ENCODE results near the gene SPRR2B.
"Not testable (repeated sequence)": the region's sequence is repeated elsewhere in the genome, so short reads cannot be mapped to it uniquely, and the experiment has no call there.

SPRR2B gene

DNA sequence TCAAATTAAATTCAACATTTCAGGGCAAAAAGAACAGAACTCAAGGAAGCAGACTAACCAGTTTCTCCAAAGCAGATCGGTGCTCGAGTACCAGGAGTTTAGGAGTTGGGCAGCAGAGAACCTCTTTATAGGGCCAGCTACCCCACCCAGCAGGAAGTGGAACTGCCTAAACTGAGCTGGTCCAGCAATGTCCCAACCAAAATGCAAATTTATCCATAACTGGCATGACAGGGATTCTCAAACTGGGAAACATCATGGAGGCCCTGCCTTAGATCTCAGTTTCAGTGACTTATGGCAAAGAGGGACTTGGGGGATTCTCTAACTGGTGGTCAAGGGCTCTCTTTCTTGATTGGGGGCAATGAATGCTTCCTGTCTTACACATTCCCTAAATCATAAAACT is at the start of gene SPRR2B:
TSS of gene SPRR2B (minus strand) at position 101 of the 400 bp plus-strand sequence. CDS start 772 bp downstream, outside the sequence.
- no peak for DNase-seq

DNA sequence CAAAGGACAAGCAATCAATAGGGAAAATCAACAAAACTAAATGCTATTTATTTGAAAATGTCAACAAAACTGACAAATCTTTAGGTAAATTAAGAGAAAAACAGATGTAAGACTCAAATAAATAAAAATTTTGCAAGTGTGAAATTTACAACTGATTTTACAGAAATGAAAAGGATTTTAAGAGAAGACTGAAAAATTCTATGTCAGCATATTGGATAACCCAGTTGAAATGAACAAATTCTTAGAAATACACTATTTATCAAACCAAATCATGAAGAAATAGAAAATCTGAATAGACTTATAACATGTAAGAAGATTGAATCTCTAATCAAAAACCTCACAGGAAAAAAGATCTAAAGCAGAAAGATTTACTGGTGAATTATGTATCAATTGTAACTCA is 49.5 kb upstream of the SPRR2B start:
- DNase-seq, result no peak

DNA sequence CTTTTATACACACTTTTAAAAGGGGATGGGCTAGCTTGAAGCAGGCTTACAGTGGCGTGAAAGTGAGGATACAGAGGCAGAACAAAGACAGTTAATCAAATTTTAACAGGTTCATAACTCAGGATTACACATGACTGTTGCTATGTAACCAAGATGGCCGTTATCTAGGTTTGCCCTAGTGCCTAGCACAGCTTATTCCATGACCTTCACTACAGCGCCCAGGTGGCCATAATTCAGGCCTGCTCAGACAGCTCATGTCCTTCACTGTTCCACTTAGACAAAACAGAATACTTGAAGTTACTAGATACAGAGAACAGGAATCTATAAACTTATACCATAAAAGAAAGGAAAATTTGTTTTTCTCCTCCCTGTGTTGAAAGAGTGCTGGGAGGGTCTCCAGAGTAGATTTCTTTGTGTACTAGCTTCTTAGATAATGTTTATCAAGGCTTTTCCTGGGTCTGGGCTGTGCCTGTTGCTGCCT is 48.1 kb upstream of the SPRR2B start:
- DNase-seq, result no peak

DNA sequence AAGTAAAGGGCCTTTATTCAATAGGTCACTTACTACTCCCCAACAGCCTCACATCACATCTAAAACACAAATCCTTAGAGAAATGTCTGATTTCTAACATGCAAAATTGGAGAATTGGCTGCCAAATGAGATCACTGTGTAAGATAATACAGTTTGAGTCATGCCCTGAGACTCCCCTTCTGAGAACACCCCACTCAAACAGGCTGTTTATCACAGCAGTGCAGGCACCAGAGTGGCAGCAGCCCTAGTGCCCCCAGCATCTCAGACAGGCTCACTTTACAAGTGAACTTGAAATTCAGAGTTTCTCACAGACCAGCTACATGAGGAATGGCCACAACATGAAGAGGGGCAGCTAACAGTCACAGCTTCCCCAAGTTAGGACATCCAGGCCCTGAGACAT is 43.9 kb upstream of the SPRR2B start:
- not testable (repeated sequence) for DNase-seq

DNA sequence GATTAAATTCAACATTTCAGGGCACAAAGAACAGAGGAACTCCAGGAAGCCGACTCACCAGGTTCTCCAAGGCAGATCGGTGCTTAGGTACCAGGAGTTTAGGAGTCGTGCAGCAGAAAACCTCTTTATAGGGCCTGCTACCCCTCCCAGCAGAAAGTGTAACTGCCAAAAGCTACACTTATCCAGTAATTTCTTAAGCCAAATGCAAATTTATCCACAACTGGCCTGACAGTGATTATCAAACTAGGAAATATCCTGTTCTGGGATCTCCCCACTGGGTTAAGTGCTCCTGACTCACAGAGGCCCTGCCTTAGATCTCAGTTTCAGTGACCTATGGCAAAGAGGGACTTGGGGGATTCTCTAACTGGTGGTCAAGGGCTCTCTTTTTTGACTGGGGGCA is 42.0 kb upstream of the SPRR2B start, which contains the start of gene SPRR2F:
TSS of gene SPRR2F (minus strand) at position 101 of the 400 bp plus-strand sequence. CDS start 783 bp downstream, outside the sequence.
- DNase-seq, result no peak

DNA sequence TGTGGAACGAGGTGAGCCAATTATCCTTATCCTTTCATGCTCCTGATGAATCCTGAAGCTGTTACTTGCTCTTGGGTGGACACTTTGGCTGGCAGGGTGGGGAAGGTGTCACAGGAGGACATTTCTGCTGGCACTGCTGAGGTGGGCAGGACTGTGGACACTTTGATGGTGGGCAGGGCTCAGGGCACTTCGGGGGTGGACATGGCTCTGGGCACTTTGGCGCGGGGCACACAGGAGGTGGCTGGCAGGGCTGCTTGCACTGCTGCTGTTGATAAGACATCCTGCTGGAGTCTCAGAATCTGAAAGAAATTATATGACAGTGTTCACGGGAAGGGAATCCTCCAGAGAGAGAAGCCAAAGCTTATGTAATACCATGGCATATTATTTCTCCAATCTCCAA is 41.0 kb upstream of the SPRR2B start:
- DNase-seq, result not testable (repeated sequence)

DNA sequence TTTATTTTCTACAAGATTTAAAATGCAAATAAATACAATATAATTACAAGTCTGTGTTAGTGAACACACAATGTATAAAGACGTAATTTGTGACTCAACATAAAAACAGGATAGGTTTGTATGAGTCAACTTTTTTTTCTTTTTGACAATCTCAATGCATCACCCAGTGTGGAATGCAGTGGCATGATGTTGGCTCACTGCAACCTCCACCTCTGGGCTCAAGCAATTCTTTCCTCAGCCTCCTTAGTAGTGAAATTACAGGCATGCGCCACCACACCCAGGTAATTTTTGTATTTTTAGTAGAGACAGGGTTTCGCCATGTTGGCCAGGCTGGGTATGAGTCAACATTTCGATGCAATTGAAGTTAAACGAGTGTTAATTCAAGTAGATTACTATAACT is 28.8 kb upstream of the SPRR2B start:
- no peak for DNase-seq

DNA sequence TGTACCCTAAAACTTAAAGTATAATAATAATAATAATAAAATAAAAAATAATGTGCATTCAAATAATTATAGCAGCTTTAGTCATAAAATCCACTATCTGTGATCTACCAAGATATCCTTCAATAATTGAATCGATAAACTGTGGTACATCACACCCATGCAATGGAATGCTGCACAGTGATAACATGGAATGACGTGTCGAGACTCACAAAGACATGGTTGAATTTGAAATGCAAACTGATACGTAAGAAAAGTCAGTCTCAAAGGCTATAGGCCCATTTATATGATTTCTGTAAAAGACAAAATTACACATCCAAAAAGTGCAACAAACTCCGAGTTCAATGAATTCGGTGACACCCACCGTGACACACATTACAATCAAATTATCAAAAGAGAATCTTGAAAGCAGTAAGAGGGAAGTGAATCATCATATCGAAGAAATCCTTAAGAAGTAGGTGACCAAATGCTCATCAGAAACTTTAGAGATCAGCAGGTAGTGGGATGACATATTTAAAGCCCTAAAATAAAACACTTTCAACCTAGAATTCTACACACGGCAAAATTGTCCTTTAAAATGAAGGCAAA is 28.1 kb upstream of the SPRR2B start:
- DNase-seq, result no peak

DNA sequence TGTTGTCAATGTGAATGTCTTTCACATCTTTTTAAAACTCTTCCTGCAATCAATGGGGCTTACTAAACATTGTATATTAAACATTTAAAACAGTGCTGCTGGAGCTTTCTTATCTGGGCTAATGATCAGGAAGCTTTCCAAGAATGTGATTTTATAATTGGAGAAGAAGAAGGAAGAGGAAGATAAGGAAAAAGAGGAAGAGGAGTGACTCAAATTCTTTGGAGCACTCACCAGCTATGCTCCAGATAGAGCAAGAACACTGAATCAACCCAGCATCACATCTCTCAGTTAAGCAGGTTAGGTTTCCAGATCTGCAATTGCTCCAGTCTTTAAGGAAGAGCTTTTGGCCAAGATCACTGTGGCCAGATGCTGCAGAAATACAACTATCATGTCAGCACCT is 24.4 kb upstream of the SPRR2B start:
- no peak for DNase-seq

DNA sequence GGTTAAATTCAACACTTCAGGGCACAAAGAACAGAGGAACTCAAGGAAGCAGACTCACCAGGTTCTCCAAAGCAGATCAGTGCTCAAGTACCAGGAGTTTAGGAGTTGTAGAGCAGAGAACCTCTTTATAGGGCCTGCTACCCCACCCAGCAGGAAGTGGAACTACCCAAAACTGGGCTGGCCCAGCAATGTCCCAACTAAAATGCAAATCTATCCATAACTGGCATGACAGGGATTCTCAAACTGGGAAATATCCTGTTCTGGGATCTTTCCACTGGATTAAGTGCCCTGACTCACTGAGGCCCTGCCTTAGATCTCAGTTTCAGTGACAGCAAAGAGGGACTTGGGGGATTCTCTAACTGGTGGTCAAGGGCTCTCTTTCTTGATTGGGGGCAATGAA is 23.0 kb upstream of the SPRR2B start, which contains the start of gene SPRR2E:
TSS of gene SPRR2E (minus strand) at position 101 of the 400 bp plus-strand sequence. CDS start 775 bp downstream, outside the sequence.
- no peak for DNase-seq

DNA sequence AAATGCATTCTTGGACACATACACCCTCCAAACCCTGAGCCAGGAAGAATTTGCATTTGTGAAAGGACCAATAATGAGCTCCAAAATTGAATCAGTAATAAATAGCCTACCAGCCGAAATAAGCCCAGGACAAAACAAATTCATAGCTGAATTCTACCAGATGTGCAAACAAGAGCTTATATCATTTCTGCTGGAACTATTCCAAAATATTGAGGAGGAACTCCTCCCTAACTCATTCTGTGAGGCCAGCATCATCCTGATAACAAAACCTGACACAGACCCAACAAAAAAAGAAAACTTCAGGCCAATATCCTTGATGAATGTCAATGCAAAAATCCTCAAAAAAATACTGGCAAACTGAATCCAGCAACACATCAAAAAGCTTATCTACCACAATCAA is 16.2 kb upstream of the SPRR2B start:
- DNase-seq, result no peak

DNA sequence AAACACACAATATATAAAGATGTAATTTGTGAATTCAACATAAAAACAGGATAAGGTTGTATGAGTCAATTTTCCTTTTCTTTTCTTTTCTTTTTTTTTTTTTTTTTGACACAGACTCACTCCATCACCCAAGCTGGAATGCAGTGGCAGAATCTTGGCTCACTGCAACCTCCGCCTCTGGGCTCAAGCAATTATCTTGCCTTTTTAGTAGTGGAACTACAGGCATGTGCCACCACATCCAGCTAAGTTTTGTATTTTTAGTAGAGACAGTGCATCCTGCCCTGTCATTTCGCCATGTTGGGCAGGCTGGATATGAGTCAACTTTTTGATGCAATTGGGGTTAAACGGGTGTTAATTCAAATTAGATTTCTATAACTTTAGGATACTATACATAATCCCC is 10.3 kb upstream of the SPRR2B start:
- DNase-seq, result no peak

DNA sequence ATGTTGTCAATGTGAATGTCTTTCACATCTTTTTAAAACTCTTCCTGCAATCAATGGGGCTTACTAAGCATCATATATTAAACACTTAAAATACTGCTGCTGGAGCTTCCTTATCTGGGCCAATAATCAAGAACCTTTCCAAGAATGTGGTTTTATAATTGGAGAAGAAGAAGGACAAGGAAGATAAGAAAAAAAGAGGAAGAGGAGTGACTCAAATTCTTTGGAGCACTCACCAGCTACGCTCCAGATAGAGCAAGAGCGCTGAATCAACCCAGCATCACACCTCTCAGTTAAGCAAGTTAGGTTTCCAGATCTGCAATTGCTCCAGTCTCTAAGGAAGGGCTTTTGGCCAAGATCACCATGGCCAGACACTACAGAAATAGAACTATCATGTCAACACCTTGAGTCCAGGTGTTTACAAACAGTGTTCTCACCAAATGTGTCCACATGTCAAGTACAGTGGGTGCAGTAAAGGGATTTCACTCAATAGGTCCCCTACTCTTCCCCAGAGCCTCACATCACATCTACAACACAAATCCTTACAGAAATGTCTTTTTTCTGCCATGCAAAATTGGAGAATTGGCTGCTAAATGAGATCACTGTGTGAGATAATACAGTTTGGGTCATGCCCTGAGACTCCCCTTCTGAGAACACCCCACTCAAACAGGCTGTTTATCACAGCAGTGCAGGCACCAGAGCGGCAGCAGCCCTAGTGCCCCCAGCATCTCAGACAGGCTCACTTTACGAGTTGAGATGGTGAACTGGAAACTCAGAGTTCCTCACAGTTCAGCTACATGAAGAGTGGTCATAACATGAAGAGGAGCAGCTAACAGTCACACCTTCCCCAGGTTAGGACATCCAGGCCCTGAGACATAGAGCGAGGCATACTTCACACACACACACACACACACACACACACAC is 1.7 kb upstream of the SPRR2B start:
- no peak for DNase-seq

DNA sequence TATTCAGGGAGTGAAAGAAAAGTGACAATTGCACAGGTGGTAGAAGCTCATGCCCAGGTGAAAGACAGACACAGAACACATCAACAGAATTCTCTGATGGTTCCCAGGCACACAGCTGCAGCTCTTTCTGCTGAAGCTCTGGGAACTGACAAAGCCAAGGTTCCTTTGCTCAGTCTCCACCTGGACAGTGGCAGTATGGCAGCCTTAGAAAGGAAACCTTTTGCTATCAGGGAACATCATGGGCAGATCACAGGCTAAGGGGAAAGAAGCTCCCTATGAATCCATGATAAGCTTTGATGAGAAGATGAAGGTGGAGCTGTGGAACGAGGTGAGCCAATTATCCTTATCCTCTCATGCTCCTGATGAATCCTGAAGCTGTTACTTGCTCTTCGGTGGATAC is 1.2 kb downstream of the SPRR2B start:
- DNase-seq, result no peak

DNA sequence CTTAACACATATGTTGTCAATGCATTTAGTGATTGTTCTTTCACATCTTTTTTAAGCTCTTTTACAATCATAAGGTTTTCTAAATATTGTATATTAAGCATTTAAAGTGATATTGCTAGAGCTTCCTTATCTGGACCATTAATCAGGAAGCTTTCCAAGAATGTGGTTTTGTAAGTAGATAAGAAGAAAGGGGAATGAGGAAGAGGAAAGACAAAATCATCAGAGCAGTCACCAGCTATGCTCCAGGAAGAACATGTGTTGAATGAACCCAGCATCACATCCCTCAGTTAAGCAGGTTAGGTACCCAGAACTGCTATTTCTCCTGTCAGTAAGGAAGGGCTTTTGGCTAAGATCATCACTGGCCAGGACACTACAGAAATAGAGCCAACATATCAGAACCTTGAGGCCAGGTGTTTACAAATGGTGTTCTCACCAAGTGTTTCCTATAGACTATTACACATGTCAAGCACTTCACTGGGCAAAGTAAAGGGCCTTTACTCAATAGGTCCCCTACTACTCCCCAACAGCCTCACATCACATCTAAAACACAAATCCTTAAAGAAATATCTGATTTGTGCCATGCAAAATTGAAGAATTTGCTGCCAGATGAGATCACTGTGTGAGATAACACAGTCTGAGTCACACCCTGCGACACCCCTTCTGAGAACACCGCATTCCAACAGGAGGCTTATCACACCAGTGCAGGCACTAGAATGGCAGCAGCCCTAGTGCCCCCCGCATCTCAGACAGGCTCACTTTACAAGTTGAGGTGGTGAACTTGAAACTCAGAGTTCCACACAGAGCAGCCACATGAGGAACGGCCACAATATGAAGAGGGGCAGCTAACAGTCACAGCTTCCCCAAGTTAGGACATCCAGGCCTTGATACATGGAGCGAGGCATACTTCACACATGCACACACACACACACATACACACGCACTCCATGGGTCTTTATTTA is 12.3 kb downstream of the SPRR2B start:
- no peak for DNase-seq

DNA sequence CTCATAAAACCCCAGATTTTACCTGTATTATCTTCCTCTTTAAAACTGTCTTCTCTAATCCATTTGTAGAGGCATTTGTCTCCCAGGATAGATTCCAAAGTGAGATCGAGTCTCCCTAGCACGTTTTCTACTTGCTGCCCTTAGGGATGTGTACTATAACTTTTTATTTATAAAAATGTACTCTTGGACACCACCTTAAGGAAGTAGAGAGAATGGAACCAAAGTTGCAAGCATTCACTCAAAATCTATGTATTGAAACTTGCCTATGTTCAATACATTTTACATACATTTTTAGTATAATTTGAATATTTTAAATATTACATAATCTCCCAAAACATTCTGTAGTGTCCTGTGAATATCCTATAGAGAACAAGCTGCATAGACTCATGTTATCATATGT is 13.3 kb downstream of the SPRR2B start:
- DNase-seq, result no peak

DNA sequence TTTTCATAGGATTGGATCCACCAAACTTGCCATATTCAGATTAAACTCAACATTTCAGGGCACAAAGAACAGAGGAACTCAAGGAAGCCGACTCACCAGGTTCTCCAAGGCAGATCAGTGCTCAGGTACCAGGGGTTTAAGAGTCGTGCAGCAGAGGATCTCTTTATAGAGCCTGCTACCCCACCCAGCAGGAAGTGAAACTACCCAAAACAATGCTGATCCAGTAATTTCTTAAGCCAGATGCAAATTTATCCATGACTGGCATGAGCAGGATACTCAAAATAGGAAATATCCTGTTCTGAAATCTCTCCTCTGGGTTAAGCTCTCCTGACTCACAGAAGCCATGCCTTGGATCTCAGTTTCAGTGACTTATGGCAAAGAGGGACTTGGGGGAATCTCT is 14.0 kb downstream of the SPRR2B start, which contains the start of gene SPRR2A:
TSS of gene SPRR2A (minus strand) at position 138 of the 400 bp plus-strand sequence. CDS start 777 bp downstream, outside the sequence.
- no peak for DNase-seq

DNA sequence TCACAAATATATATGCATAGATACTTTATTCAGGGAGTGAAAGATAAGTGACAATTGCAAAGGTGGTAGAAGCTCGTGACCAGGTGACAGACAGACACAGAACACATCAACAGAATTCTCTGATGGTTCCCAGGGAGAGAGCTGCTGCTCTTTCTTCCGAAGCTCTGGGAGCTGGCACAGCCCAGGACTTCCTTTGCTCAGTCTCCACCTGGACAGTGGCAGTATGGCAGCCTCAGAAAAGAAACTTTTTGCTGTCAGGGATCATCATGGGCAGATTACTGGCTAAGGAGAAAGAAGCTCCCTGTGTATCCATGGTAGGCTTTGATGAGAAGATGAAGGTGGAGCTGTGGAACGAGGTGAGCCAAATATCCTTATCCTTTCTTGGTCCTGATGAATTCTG is 15.3 kb downstream of the SPRR2B start:
- DNase-seq, result not testable (repeated sequence)

DNA sequence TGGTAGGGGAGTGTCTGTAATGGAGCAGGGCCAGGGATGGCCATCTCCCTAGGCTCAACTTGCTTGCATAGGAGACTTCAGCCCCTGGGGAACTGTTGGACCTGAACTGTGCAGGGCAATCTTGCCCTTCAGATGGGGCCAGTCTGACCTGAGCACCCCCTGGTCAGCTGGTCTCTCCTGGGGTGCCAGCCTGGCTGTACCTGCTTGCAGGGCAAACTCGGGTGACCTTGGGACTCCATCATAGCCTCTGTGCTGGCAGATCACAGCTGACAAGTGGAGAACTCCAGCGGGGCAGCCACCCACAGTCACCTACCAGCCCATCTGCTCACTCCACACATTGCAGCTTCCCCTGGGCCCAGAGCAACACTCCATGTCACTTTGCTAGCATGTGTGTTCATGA is 22.2 kb downstream of the SPRR2B start:
- DNase-seq, result no peak

DNA sequence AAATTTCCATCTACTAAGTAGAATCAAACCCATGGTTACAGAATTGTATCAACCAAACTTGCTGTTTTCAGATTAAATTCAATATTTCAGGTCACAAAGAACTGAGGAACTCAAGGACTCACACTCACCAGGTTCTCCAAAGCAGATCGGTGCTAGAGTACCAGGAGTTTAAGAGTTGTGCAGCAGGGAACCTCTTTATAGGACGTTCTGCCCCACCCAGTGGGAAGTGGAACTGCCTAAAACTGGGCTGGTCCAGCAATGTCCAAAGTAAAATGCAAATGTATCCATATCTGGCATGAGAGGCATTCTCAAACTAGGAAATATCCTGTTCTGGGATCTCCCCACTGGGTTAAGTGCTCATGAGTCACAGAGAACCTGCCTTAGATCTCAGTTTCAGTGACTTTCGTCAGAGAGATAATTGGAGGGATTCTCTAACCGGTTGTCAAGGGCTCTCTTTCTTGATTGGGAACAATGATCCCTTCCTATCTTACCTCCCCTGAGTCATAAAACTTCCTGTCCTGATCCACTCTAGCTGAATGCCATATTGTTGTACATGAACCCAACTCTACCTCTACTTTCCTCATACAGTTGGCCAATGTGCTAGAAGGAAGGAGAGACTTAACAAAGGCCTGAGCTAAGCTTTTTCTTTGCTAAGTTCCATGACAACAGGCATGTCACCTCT is 30.3 kb downstream of the SPRR2B start, which contains the start of gene SPRR2D:
TSS of gene SPRR2D (minus strand) at position 171 of the 682 bp plus-strand sequence. CDS start 774 bp downstream, outside the sequence.
- DNase-seq, result no peak

DNA sequence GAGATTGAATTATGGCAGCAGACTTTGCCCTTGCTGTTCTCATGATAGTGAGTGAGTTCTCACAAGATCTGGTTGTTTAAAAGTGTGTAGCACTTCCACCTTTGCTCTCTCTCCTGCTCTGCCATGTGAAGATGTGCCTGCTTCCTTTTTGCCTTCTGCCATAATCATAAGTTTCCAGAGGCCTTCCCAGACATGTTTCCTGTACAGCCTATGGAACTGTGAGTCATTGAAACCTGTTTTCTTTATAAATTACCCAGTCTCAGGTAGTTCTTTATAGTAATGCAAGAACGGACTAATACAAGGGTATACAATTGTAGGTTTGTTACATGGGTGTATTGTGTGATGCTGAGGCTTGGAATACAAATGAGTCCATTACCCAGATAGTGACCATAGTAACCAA is 36.2 kb downstream of the SPRR2B start:
- no peak for DNase-seq
